ENCODE data around the gene TBK1. TPM values are rescaled to one million over a fixed set of nuclear protein-coding genes. Genes with fewer than 3 reads are reported as not detected.

TBK1 gene
- polyA plus RNA-seq, 1 donor from 2014 or later = 19.7 TPM

DNA sequence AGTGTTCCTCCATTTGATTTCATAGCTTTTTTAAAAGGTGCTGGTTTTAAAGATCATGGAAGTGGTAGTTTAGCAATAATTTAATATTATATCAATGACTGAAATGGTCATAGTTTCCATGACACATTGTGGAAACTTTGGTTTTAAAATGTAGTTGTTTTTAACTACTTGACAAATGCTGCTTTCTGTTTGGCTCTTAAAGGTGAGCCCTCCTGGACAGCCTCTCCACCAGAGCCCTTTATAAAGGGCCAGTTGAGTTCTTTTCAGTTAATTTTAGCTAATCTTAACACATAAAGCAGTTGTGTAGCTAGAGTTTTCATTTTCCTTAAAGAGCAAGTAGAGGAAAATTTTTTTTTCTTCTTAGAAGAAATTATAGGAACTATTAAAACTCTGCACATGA is 33.7 kb upstream of the TBK1 start:
- Histone ChIP-seq H3K9me3 (ENCODE audit: low read length) (no peaks in the 10 kb centered on the region), H3K9me2 (ENCODE audit: insufficient read depth, low read length) (no peaks in the 10 kb centered on the region), H3K36me3 (ENCODE audit: insufficient read depth, low read length) (peaks cover 5% of the 10 kb centered on the region), H3K9ac (ENCODE audit: low read length) (no peak overlapping the region), H4K20me1 (ENCODE audit: insufficient read depth) (no peaks in the 10 kb centered on the region), H3F3A (ENCODE audit: insufficient read depth, low read length, poor library complexity, severe bottlenecking) (no peaks in the 10 kb centered on the region), H3K4me2 (ENCODE audit: low read length) (no peak overlapping the region), H3K4me3 (ENCODE audit: low read length) (no peak overlapping the region), H3K27me3 (ENCODE audit: insufficient read depth, low read depth, low read length) (no peaks in the 10 kb centered on the region), H2AFZ (ENCODE audit: low read depth, low read length) (no peak overlapping the region), H3K79me2 (replicated peaks; ENCODE audit: insufficient read depth, low read length) (no peaks in the 10 kb centered on the region), H3K27ac (ENCODE audit: low read length) (no peak overlapping the region)
- no peak for TF ChIP-seq TAF1 (IDR thresholded peaks at IDR 0.05; ENCODE audit: low read depth)
- TF ChIP-seq RAD21 (conservative IDR thresholded peaks at IDR 0.05) = no peak
- no peak for TF ChIP-seq SMC3 (conservative IDR thresholded peaks at IDR 0.05; ENCODE audit: poor library complexity)
- TF ChIP-seq EP300 (conservative IDR thresholded peaks at IDR 0.05; ENCODE audit: poor library complexity, severe bottlenecking) = no peak
- no peak for TF ChIP-seq MXI1 (conservative IDR thresholded peaks at IDR 0.05; ENCODE audit: poor library complexity, severe bottlenecking)
- no peak for TF ChIP-seq POLR2AphosphoS5 (IDR thresholded peaks at IDR 0.05)
- TF ChIP-seq, protein P1, sequence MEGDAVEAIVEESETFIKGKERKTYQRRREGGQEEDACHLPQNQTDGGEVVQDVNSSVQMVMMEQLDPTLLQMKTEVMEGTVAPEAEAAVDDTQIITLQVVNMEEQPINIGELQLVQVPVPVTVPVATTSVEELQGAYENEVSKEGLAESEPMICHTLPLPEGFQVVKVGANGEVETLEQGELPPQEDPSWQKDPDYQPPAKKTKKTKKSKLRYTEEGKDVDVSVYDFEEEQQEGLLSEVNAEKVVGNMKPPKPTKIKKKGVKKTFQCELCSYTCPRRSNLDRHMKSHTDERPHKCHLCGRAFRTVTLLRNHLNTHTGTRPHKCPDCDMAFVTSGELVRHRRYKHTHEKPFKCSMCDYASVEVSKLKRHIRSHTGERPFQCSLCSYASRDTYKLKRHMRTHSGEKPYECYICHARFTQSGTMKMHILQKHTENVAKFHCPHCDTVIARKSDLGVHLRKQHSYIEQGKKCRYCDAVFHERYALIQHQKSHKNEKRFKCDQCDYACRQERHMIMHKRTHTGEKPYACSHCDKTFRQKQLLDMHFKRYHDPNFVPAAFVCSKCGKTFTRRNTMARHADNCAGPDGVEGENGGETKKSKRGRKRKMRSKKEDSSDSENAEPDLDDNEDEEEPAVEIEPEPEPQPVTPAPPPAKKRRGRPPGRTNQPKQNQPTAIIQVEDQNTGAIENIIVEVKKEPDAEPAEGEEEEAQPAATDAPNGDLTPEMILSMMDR (IDR thresholded peaks at IDR 0.05; ENCODE audit: poor library complexity, severe bottlenecking) = no peak

DNA sequence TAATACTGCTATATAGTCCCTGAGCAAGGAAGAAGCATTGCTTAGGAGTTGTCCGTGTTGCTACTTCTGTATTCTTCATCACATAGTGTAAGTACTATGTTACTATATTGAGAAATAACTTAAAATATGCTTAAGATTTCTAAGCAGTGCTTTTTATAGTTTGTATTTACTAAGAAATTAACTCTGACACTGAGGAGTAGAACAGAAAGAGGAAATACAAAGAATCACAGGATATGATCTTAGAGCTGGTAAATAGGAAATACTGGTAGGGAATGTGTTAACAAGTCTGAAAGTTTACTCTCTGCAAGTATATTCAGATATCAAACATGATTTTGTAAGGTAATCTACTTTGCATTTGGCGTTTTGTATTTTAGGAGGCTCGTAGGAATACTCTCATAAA is 32.2 kb upstream of the TBK1 start:
- no peak overlapping the region for H3K9ac ChIP-seq (ENCODE audit: low read length)
- TF ChIP-seq EZH2 (IDR thresholded peaks at IDR 0.05; ENCODE audit: borderline replicate concordance, insufficient read depth, low read length, poor library complexity, severe bottlenecking) (no peak), SMC3 (conservative IDR thresholded peaks at IDR 0.05; ENCODE audit: poor library complexity) (no peak), TAF1 (IDR thresholded peaks at IDR 0.05; ENCODE audit: low read depth) (no peak), POLR2AphosphoS5 (IDR thresholded peaks at IDR 0.05) (no peak), RAD21 (conservative IDR thresholded peaks at IDR 0.05) (no peak)
- TF ChIP-seq, protein P1 (IDR thresholded peaks at IDR 0.05; ENCODE audit: poor library complexity, severe bottlenecking) = no peak
- TF ChIP-seq, protein P2, sequence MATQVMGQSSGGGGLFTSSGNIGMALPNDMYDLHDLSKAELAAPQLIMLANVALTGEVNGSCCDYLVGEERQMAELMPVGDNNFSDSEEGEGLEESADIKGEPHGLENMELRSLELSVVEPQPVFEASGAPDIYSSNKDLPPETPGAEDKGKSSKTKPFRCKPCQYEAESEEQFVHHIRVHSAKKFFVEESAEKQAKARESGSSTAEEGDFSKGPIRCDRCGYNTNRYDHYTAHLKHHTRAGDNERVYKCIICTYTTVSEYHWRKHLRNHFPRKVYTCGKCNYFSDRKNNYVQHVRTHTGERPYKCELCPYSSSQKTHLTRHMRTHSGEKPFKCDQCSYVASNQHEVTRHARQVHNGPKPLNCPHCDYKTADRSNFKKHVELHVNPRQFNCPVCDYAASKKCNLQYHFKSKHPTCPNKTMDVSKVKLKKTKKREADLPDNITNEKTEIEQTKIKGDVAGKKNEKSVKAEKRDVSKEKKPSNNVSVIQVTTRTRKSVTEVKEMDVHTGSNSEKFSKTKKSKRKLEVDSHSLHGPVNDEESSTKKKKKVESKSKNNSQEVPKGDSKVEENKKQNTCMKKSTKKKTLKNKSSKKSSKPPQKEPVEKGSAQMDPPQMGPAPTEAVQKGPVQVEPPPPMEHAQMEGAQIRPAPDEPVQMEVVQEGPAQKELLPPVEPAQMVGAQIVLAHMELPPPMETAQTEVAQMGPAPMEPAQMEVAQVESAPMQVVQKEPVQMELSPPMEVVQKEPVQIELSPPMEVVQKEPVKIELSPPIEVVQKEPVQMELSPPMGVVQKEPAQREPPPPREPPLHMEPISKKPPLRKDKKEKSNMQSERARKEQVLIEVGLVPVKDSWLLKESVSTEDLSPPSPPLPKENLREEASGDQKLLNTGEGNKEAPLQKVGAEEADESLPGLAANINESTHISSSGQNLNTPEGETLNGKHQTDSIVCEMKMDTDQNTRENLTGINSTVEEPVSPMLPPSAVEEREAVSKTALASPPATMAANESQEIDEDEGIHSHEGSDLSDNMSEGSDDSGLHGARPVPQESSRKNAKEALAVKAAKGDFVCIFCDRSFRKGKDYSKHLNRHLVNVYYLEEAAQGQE (IDR thresholded peaks at IDR 0.05; ENCODE audit: borderline replicate concordance) = no peak

More for the DNA sequence above, 32.2 kb upstream of the TBK1 start:
- no peaks in the 10 kb centered on the region for H3K27me3 ChIP-seq (ENCODE audit: insufficient read depth, low read depth, low read length)
- H3K4me3 ChIP-seq (ENCODE audit: low read length) = no peak overlapping the region
- H4K20me1 ChIP-seq (ENCODE audit: insufficient read depth) = no peaks in the 10 kb centered on the region
- no peak overlapping the region for H3K4me2 ChIP-seq (ENCODE audit: low read length)
- no peaks in the 10 kb centered on the region for H3K9me3 ChIP-seq (ENCODE audit: low read length)
- H2AFZ ChIP-seq (ENCODE audit: low read depth, low read length) = no peak overlapping the region
- H3K27ac ChIP-seq (ENCODE audit: low read length) = no peak overlapping the region
- no peaks in the 10 kb centered on the region for H3K79me2 ChIP-seq (replicated peaks; ENCODE audit: insufficient read depth, low read length)
- no peaks in the 10 kb centered on the region for H3F3A ChIP-seq (ENCODE audit: insufficient read depth, low read length, poor library complexity, severe bottlenecking)
- no peaks in the 10 kb centered on the region for H3K9me2 ChIP-seq (ENCODE audit: insufficient read depth, low read length)
- H3K36me3 ChIP-seq (ENCODE audit: insufficient read depth, low read length) = peaks cover 5% of the 10 kb centered on the region
